H1 (cell line): ENCODE results near the gene ROR1. TPM values are rescaled to one million over a fixed set of nuclear protein-coding genes. Genes with fewer than 3 reads are reported as not detected.

Experiments
- CTCF ChIA-PET: fragments of 300-600 bp; sonication (Branson Sonifier 250); formaldehyde crosslinking; loops from one replicate; lab custom pipeline; 2021; ENCODE audit not compliant: partially characterized antibody; lab: Charles Lee
- POLR2A ChIA-PET: fragments of 300-600 bp; sonication (Branson Sonifier 250); formaldehyde crosslinking; loops from one replicate; lab custom pipeline; 2021; ENCODE audit warnings: inconsistent platforms; ENCODE audit not compliant: partially characterized antibody; lab: Charles Lee
- DNase-seq, 2 experiments: peaks; one replicate each; pipeline versions ENCODE4 v3.0.0 to v3.0.0-alpha.2; 2010 to 2022; ENCODE audit warnings: low spot score in 2 of 2, low read depth in 1 of 2, mixed read lengths in 1 of 2
- FAIRE-seq: peaks from 2 replicates; lab custom pipeline; 2011; peaks lifted over from hg19 to GRCh38; lab: Jason Lieb, UNC
- H2AFZ ChIP-seq: 2 replicates; pipeline ENCODE4 v1.8.1; 2012; ENCODE audit warnings: low read length, inconsistent platforms
- H2AK5ac ChIP-seq: 2 replicates; pipeline ENCODE4 v1.6.1; 2013; ENCODE audit warnings: low read depth, low read length
- H2BK120ac ChIP-seq: replicated peaks from 2 replicates; pipeline ENCODE3; 2013; ENCODE audit warnings: low read depth, low read length, inconsistent platforms
- H2BK12ac ChIP-seq: 2 replicates; pipeline ENCODE4 v1.6.1; 2013; ENCODE audit warnings: low read depth, low read length
- H2BK15ac ChIP-seq: 2 replicates; pipeline ENCODE4 v1.6.1; 2013; ENCODE audit warnings: low read length
- H2BK20ac ChIP-seq: 2 replicates; pipeline ENCODE4 v1.6.1; 2013; ENCODE audit warnings: low read length
- H2BK5ac ChIP-seq: 2 replicates; pipeline ENCODE4 v1.6.1; 2013; ENCODE audit warnings: low read depth, low read length
- H3K14ac ChIP-seq: 2 replicates; pipeline ENCODE4 v1.6.1; 2013; ENCODE audit warnings: inconsistent platforms; ENCODE audit not compliant: insufficient read length
- H3K18ac ChIP-seq: 2 replicates; pipeline ENCODE4 v1.6.1; 2013; ENCODE audit warnings: low read length; ENCODE audit errors: extremely low read depth
- H3K23ac ChIP-seq: 2 replicates; pipeline ENCODE4 v1.6.1; 2013; ENCODE audit warnings: inconsistent platforms; ENCODE audit not compliant: insufficient read length
- H3K23me2 ChIP-seq: 2 replicates; pipeline ENCODE4 v1.6.1; 2013; ENCODE audit warnings: low read depth, low read length
- H3K27ac ChIP-seq: 2 replicates; pipeline ENCODE4 v1.6.1; 2011; ENCODE audit warnings: low read depth, low read length, inconsistent platforms
- H3K27me3 ChIP-seq, 4 experiments: replicated peaks in 1 of 4; 1 replicate in 1 of 4; 2 replicates in 3 of 4; pipeline versions ENCODE4 v1.6.1 to v1.8.1; 2011 to 2013; ENCODE audit warnings: low read length in 3 of 4, mild to moderate bottlenecking in 3 of 4, inconsistent platforms in 2 of 4, mixed read lengths in 2 of 4, moderate library complexity in 1 of 4; ENCODE audit not compliant: control insufficient read depth in 3 of 4, insufficient read depth in 3 of 4; ENCODE audit errors: extremely low read depth in 1 of 4
- H3K36me3 ChIP-seq, 4 experiments: 2 replicates each; pipeline versions ENCODE4 v1.6.1 to v1.8.1; 2011 to 2013; ENCODE audit warnings: mild to moderate bottlenecking in 4 of 4, low read length in 3 of 4, moderate library complexity in 2 of 4, control low read depth in 1 of 4, inconsistent platforms in 1 of 4; ENCODE audit not compliant: insufficient read depth in 4 of 4, control insufficient read depth in 2 of 4
- H3K4ac ChIP-seq: replicated peaks from 2 replicates; pipeline ENCODE3; 2013; ENCODE audit warnings: low read length, low read depth, mixed read lengths, inconsistent platforms; ENCODE audit not compliant: insufficient read length
- H3K4me1 ChIP-seq, 4 experiments: replicated peaks in 1 of 4; 1 replicate in 1 of 4; 2 replicates in 3 of 4; pipeline versions ENCODE4 v1.6.1 to v1.8.1; 2011 to 2013; ENCODE audit warnings: low read length in 3 of 4, inconsistent platforms in 2 of 4, mixed read lengths in 1 of 4; ENCODE audit not compliant: insufficient read depth in 4 of 4, control insufficient read depth in 3 of 4
- H3K4me2 ChIP-seq, 2 experiments: 2 replicates each; pipeline versions ENCODE4 v1.6.1 to v1.8.1; 2011 to 2013; ENCODE audit warnings: low read depth in 2 of 2, low read length in 2 of 2, control low read depth in 1 of 2, inconsistent platforms in 1 of 2, mild to moderate bottlenecking in 1 of 2; ENCODE audit not compliant: insufficient read depth in 1 of 2
- H3K4me3 ChIP-seq, 4 experiments: fragments of 200-600, 300-600 bp in 1 of 4; sonication (generic), shearing (Covaris generic), sonication (Bioruptor Twin) in 1 of 4; 2 replicates each; pipeline versions ENCODE4 v1.5.1 to v1.8.1; 2011 to 2016; ENCODE audit warnings: low read length in 4 of 4, low read depth in 3 of 4, control low read depth in 2 of 4, inconsistent platforms in 2 of 4, mild to moderate bottlenecking in 2 of 4, mixed read lengths in 1 of 4, moderate library complexity in 1 of 4; ENCODE audit not compliant: insufficient read depth in 2 of 4; ENCODE audit errors: extremely low read depth in 1 of 4
- H3K56ac ChIP-seq: replicated peaks from 2 replicates; pipeline ENCODE3; 2013; ENCODE audit warnings: low read depth, mild to moderate bottlenecking, mixed read lengths, low read length, inconsistent platforms; ENCODE audit not compliant: insufficient read length
- H3K79me1 ChIP-seq: 2 replicates; pipeline ENCODE4 v1.6.1; 2013; ENCODE audit warnings: low read depth, low read length, control low read depth
- H3K79me2 ChIP-seq, 2 experiments: 2 replicates each; pipeline versions ENCODE4 v1.6.1 to v1.8.1; 2012 to 2013; ENCODE audit warnings: low read length in 2 of 2, mild to moderate bottlenecking in 2 of 2, inconsistent platforms in 1 of 2; ENCODE audit not compliant: insufficient read depth in 2 of 2, control insufficient read depth in 1 of 2
- H3K9ac ChIP-seq, 4 experiments: replicated peaks in 1 of 4; 1 replicate in 1 of 4; 2 replicates in 3 of 4; pipeline versions ENCODE4 v1.6.1 to v1.8.1; 2011 to 2013; ENCODE audit warnings: low read depth in 3 of 4, low read length in 3 of 4, control low read depth in 2 of 4, mild to moderate bottlenecking in 2 of 4, moderate library complexity in 2 of 4, inconsistent platforms in 1 of 4; ENCODE audit errors: extremely low read depth in 1 of 4
- H3K9me3 ChIP-seq, 2 experiments: 2 replicates each; pipeline versions ENCODE4 v1.6.1 to v1.8.1; 2012 to 2013; ENCODE audit warnings: mild to moderate bottlenecking in 2 of 2, moderate library complexity in 2 of 2, control low read depth in 1 of 2, inconsistent platforms in 1 of 2, low read depth in 1 of 2, low read length in 1 of 2, mixed read lengths in 1 of 2; ENCODE audit not compliant: insufficient read depth in 2 of 2
- H4K20me1 ChIP-seq, 2 experiments: replicated peaks in 1 of 2; 2 replicates each; pipeline versions ENCODE3 to v1.8.1; 2011 to 2013; ENCODE audit warnings: inconsistent platforms in 2 of 2, low read length in 2 of 2, mild to moderate bottlenecking in 1 of 2; ENCODE audit not compliant: insufficient read depth in 2 of 2, control insufficient read depth in 1 of 2
- H4K5ac ChIP-seq: 2 replicates; pipeline ENCODE4 v1.6.1; 2013; ENCODE audit warnings: low read length, low read depth, mixed read lengths, inconsistent platforms; ENCODE audit not compliant: insufficient read length
- H4K8ac ChIP-seq: 2 replicates; pipeline ENCODE4 v1.8.0; 2013; ENCODE audit warnings: mild to moderate bottlenecking, moderate library complexity, low read length, inconsistent platforms; ENCODE audit not compliant: insufficient read depth; ENCODE audit errors: extremely low read depth
- H4K91ac ChIP-seq: replicated peaks from 2 replicates; pipeline ENCODE3; 2013; ENCODE audit warnings: low read length, mixed read lengths, inconsistent platforms; ENCODE audit not compliant: insufficient read length
- ASH2L ChIP-seq: fragments of 200-600, 300-600 bp; sonication (generic); IDR thresholded peaks from one replicate; pipeline ENCODE4 v1.7.1; 2017; ENCODE audit warnings: low read length
- CBX8 ChIP-seq: fragments of 300-800, 300-1000 bp; sonication (generic); IDR thresholded peaks from 2 replicates; pipeline ENCODE4 v1.7.1; 2016; ENCODE audit warnings: low read depth, low read length, borderline replicate concordance
- MAFK ChIP-seq: IDR thresholded peaks from 2 replicates; pipeline ENCODE4 v1.6.1; 2012; ENCODE audit warnings: low read depth, mild to moderate bottlenecking, improper control_type of control experiment, low read length
- RFX5 ChIP-seq: IDR thresholded peaks from 2 replicates; pipeline ENCODE4 v1.6.1; 2011; ENCODE audit warnings: low read depth, low read length, improper control_type of control experiment, borderline replicate concordance
- RXRA ChIP-seq: IDR thresholded peaks from 2 replicates; pipeline ENCODE4 v1.6.1; 2011; ENCODE audit warnings: low read depth, mild to moderate bottlenecking, low read length, moderate library complexity; ENCODE audit not compliant: insufficient read depth
- SP1 ChIP-seq: IDR thresholded peaks from 2 replicates; pipeline ENCODE4 v1.6.1; 2011; ENCODE audit warnings: low read depth, low read length
- SP4 ChIP-seq: IDR thresholded peaks from 2 replicates; pipeline ENCODE4 v1.6.1; 2012; ENCODE audit warnings: low read length, inconsistent platforms
- ZNF274 ChIP-seq: IDR thresholded peaks from 2 replicates; pipeline ENCODE4 v1.7.0; 2012; ENCODE audit warnings: low read length, borderline replicate concordance; ENCODE audit errors: extremely low read depth
- WGBS, 2 experiments: shearing (Covaris generic) in 1 of 2; methylation state at CpG; one replicate each; pipeline versions ENCODE4 v1.1.6 to v1.1.7; 2013 to 2015; ENCODE audit warnings: low lambda C conversion rate in 2 of 2, mixed read lengths in 2 of 2, inconsistent platforms in 1 of 2, low coverage in 1 of 2, missing lambda C conversion rate in 1 of 2; ENCODE audit not compliant: insufficient replicate concordance in 2 of 2, insufficient coverage in 1 of 2, insufficient read length in 1 of 2; ENCODE audit errors: extremely low coverage in 1 of 2, missing lambda C conversion rate in 1 of 2; 5-methylcytosine and 5-hydroxymethylcytosine counted together
- polyA plus RNA-seq, 7 experiments: library from polyadenylated mRNA; depleted of rRNA in 3 of 7; stranded (reverse) in 5 of 7; unstranded in 2 of 7; fragments of >200 nt in 5 of 7; fragments of 200-250 nt in 2 of 7; gene quantifications; 1 replicate in 5 of 7; 2 replicates in 1 of 7; 4 replicates in 1 of 7; pipeline versions ENCODE4 v1.2.1 to v1.2.3, GENCODE V29; 2011 to 2013; ENCODE audit warnings: missing spikeins in 2 of 7, mixed read lengths in 2 of 7
- total RNA-seq: library from RNA; stranded (reverse); fragmentation: NEBNext Ultra II Directional; extraction: Animal tissue kit (Norgen Biotek cat#: 25700); gene quantifications from 2 replicates; pipeline ENCODE4 v1.2.1, GENCODE V29; 2021

Gene ROR1
- total and polyA plus RNA-seq, 2 of the 8 experiments (the other 6 are each of a cell fraction or from before 2014, with no cell fraction given), result 33.6 to 73.6 TPM

DNA sequence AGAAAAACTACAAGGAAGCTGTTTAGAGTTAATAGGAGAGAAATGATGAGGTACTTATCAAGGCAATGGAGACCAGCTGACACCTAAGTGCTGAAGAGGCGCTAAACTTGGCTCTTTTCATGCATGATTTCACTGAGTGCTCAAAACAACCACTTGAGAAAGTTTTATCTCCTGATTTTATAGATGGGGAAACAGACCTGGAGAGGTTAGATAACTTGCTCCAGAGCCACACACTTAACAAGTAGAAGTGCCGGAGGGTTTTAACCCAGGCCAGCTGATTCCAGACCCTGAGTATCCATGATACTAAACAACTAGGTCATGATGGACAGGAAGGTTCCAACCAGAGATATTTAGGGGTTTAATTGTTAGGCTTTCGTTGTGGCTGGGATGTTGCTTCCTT is 455.5 kb downstream of the ROR1 start:
- H2BK5ac ChIP-seq, result no peak overlapping the region
- no peaks in the 10 kb centered on the region for H3K36me3 ChIP-seq
- H2BK20ac ChIP-seq, result no peak overlapping the region
- no peak overlapping the region for H2BK15ac ChIP-seq
- no peaks in the 10 kb centered on the region for H3K4me1 ChIP-seq
- TF ChIP-seq CBX8 (no peak), ASH2L (no peak), RFX5 (no peak), ZNF274 (no peak), RXRA (no peak), SP4 (no peak), MAFK (no peak), SP1 (no peak)
- H2BK12ac ChIP-seq, result no peak overlapping the region
- H2AFZ ChIP-seq, result no peak overlapping the region
- H3K4ac ChIP-seq, result no peak overlapping the region
- FAIRE-seq (no peak), DNase-seq (no peak)
- H3K79me1 ChIP-seq, result no peaks in the 10 kb centered on the region
- no peaks in the 10 kb centered on the region for H4K20me1 ChIP-seq
- no peak overlapping the region for H3K23ac ChIP-seq
- H3K4me3 ChIP-seq, result no peak overlapping the region
- no peaks in the 10 kb centered on the region for H3K27me3 ChIP-seq
- H3K4me2 ChIP-seq, result no peak overlapping the region
- H3K56ac ChIP-seq, result no peak overlapping the region
- no peak overlapping the region for H4K8ac ChIP-seq
- no peak overlapping the region for H4K5ac ChIP-seq
- POLR2A ChIA-PET, result no interaction called here
- no peaks in the 10 kb centered on the region for H3K9me3 ChIP-seq
- no peak overlapping the region for H3K14ac ChIP-seq
- H2BK120ac ChIP-seq, result no peak overlapping the region
- no peaks in the 10 kb centered on the region for H3K79me2 ChIP-seq
- H2AK5ac ChIP-seq, result no peak overlapping the region
- H3K23me2 ChIP-seq, result no peaks in the 10 kb centered on the region; the same call in 1 of the 2 replicates
- no peak overlapping the region for H4K91ac ChIP-seq
- 88% methylated on average over 3 of the region's 3 CpGs; no CpG with 5 or more reads in 1 of the 2 experiments for WGBS, 2 experiments
- no peak overlapping the region for H3K27ac ChIP-seq
- H3K9ac ChIP-seq, result no peak overlapping the region
- no peak overlapping the region for H3K18ac ChIP-seq
- CTCF ChIA-PET, result interaction anchor here (0.6 to 1.6 kb wide), 9 partner anchors 11 to 604 kb away, joined by 3 to 4 read pairs (median 3); no protein-coding TSS in a partner anchor
